Liver (tissue), 9 donors: ENCODE results near the gene SREBF1. TPM values are rescaled to one million over a fixed set of nuclear protein-coding genes. Genes with fewer than 3 reads are reported as not detected.

Source experiments
- DNase-seq: peaks from one replicate; pipeline ENCODE4 v3.0.0-alpha.2; 2017; ENCODE audit warnings: low spot score
- H3K27ac ChIP-seq, 2 donors: one replicate each; pipeline ENCODE4 v1.7.0; 2013; ENCODE audit warnings: inconsistent platforms in 2 of 2, low read length in 2 of 2, control low read depth in 1 of 2, low read depth in 1 of 2, mild to moderate bottlenecking in 1 of 2
- H3K27me3 ChIP-seq, 4 donors: one replicate each; pipeline versions ENCODE4 v1.6.1 to v1.7.0; 2013; ENCODE audit warnings: low read length in 3 of 4, inconsistent platforms in 1 of 4, mild to moderate bottlenecking in 1 of 4, moderate library complexity in 1 of 4; ENCODE audit not compliant: control insufficient read depth in 4 of 4, insufficient read depth in 4 of 4
- H3K36me3 ChIP-seq, 4 donors: one replicate each; pipeline versions ENCODE4 v1.6.1 to v1.7.0; 2013; ENCODE audit warnings: low read length in 3 of 4, mild to moderate bottlenecking in 3 of 4, low read depth in 1 of 4, moderate library complexity in 1 of 4; ENCODE audit not compliant: control insufficient read depth in 4 of 4, insufficient read depth in 3 of 4
- H3K4me1 ChIP-seq, 4 donors: one replicate each; pipeline versions ENCODE4 v1.6.1 to v1.7.0; 2013; ENCODE audit warnings: low read length in 3 of 4, mild to moderate bottlenecking in 3 of 4, moderate library complexity in 1 of 4; ENCODE audit not compliant: control insufficient read depth in 4 of 4, insufficient read depth in 4 of 4
- H3K4me3 ChIP-seq, 3 donors: one replicate each; pipeline versions ENCODE4 v1.6.1 to v1.7.0; 2013; ENCODE audit warnings: low read length in 3 of 3, control low read depth in 1 of 3, low read depth in 1 of 3, mild to moderate bottlenecking in 1 of 3
- H3K9ac ChIP-seq, 2 donors: one replicate each; pipeline ENCODE4 v1.7.0; 2013; ENCODE audit warnings: low read length in 2 of 2, mild to moderate bottlenecking in 2 of 2, moderate library complexity in 2 of 2, control low read depth in 1 of 2, low read depth in 1 of 2
- H3K9me3 ChIP-seq, 4 donors: one replicate each; pipeline versions ENCODE4 v1.6.1 to v1.7.0; 2013; ENCODE audit warnings: low read length in 3 of 4; ENCODE audit not compliant: control insufficient read depth in 4 of 4
- EGR1 ChIP-seq, 2 donors: IDR thresholded peaks; 2 replicates each; pipeline ENCODE4 v1.6.1; 2016 to 2018; ENCODE audit warnings: antibody characterized with exemption in 2 of 2, low read depth in 2 of 2
- FOXA1 ChIP-seq: IDR thresholded peaks from 2 replicates; pipeline ENCODE4 v1.6.1; 2016; ENCODE audit warnings: antibody characterized with exemption
- FOXA2 ChIP-seq: IDR thresholded peaks from 2 replicates; pipeline ENCODE4 v1.6.1; 2016; ENCODE audit warnings: antibody characterized with exemption
- GABPA ChIP-seq, 2 donors: IDR thresholded peaks in 1 of 2; conservative IDR thresholded peaks in 1 of 2; 2 replicates each; pipeline ENCODE4 v1.6.1; 2016; ENCODE audit warnings: antibody characterized with exemption in 2 of 2, mild to moderate bottlenecking in 1 of 2, moderate library complexity in 1 of 2
- HNF4A ChIP-seq, 2 donors: conservative IDR thresholded peaks; 2 replicates each; pipeline ENCODE4 v1.6.1; 2016; ENCODE audit warnings: antibody characterized with exemption in 2 of 2, mild to moderate bottlenecking in 2 of 2
- HNF4G ChIP-seq: IDR thresholded peaks from 2 replicates; pipeline ENCODE4 v1.6.1; 2016; ENCODE audit warnings: antibody characterized with exemption
- JUND ChIP-seq, 2 donors: IDR thresholded peaks; 2 replicates each; pipeline ENCODE4 v1.6.1; 2016; ENCODE audit warnings: antibody characterized with exemption in 2 of 2
- NR2F2 ChIP-seq: IDR thresholded peaks from 2 replicates; pipeline ENCODE4 v1.6.1; 2016; ENCODE audit warnings: antibody characterized with exemption
- RAD21 ChIP-seq, 2 donors: IDR thresholded peaks; 2 replicates each; pipeline ENCODE4 v1.6.1; 2016; ENCODE audit warnings: antibody characterized with exemption in 2 of 2, mild to moderate bottlenecking in 2 of 2
- RXRA ChIP-seq, 2 donors: IDR thresholded peaks; 2 replicates each; pipeline ENCODE4 v1.6.1; 2017 to 2018; ENCODE audit warnings: antibody characterized with exemption in 2 of 2, mild to moderate bottlenecking in 1 of 2
- SP1 ChIP-seq: IDR thresholded peaks from 2 replicates; pipeline ENCODE4 v1.6.1; 2018; ENCODE audit warnings: antibody characterized with exemption, mild to moderate bottlenecking
- YY1 ChIP-seq: IDR thresholded peaks from 2 replicates; pipeline ENCODE4 v1.6.1; 2016; ENCODE audit warnings: antibody characterized with exemption, mild to moderate bottlenecking
- WGBS: extraction: QIAGEN DNeasy Blood & Tissue Kit; methylation state at CpG from one replicate; pipeline ENCODE4 v1.1.7; 2013; 5-methylcytosine and 5-hydroxymethylcytosine counted together
- polyA plus RNA-seq, 2 donors: library from polyadenylated mRNA; stranded (reverse) in 1 of 2; unstranded in 1 of 2; fragments of 200-250 nt in 1 of 2; fragments of >200 nt in 1 of 2; fragmentation: Nextera tagmentation in 1 of 2; extraction: Ambion mirVana in 1 of 2; gene quantifications; one replicate each; pipeline versions ENCODE4 v1.2.1 to v1.2.3, GENCODE V29; 2013 to 2015
- total RNA-seq, 2 donors: library from RNA; depleted of rRNA; stranded (reverse); fragments of >200 nt; gene quantifications; one replicate each; pipeline ENCODE4 v1.2.3, GENCODE V29; 2014
- TF ChIP-seq, protein P1 (sequence below): IDR thresholded peaks from 2 replicates; pipeline ENCODE4 v1.6.1; 2016; ENCODE audit warnings: antibody characterized with exemption
- TF ChIP-seq, protein P2 (sequence below): fragments of 150-350 bp; IDR thresholded peaks from 2 replicates; pipeline ENCODE4 v1.5.1; 2017; ENCODE audit warnings: improper control_type of control experiment, low read depth, low read length; ENCODE audit not compliant: missing input control
- TF ChIP-seq, protein P3 (sequence below): IDR thresholded peaks from 2 replicates; pipeline ENCODE4 v1.6.1; 2016; ENCODE audit warnings: antibody characterized with exemption
- TF ChIP-seq, protein P4 (sequence below): IDR thresholded peaks from 2 replicates; pipeline ENCODE4 v1.6.1; 2016; ENCODE audit warnings: antibody characterized with exemption
- TF ChIP-seq, protein P5 (sequence below): IDR thresholded peaks from 2 replicates; pipeline ENCODE4 v1.6.1; 2016; ENCODE audit warnings: antibody characterized with exemption, mild to moderate bottlenecking
- donor health status: healthy.
- donor health status: healthy.
- donor health status: healthy.
- donor health status: healthy.
- donor health status: healthy.

SREBF1 gene
- total and polyA plus RNA-seq, 4 donors = 66.8 to 133 (median 101) TPM

DNA sequence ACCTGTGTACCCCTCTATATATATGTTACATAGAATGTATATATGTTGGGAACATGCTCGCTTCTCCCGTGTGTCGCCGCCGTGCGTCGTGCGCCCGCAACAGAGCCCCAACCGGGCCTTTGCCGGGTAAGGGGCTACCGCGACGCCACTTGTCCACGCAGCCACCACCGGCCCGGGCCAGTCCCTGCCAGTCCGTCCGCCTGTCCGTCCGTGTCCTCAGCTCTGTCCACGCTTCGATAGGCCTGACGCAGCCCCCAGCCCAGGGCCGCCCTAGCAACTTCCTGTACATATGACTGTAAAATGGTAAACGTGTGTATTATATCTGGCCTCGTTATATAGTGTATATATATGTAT is 25.9 kb downstream of the SREBF1 start:
- H3K36me3 ChIP-seq = peaks cover 6 to 17% (median 11%) of the 10 kb centered on the region in 4 donors
- H3K9ac ChIP-seq = no peak overlapping the region
- H3K9me3 ChIP-seq = no peaks in the 10 kb centered on the region
- TF ChIP-seq HNF4A (conservative IDR thresholded peaks at IDR 0.05) (no peak), JUND (IDR thresholded peaks at IDR 0.05) (no peak), GABPA (IDR thresholded peaks at IDR 0.05 in 1 of 2, conservative IDR thresholded peaks at IDR 0.05 in 1 of 2) (no peak), HNF4G (no peak), RXRA (IDR thresholded peaks at IDR 0.05) (no peak), SP1 (no peak), EGR1 (IDR thresholded peaks at IDR 0.05; ENCODE audit: low read depth in 2 of 2) (no peak), RAD21 (IDR thresholded peaks at IDR 0.05) (no peak), NR2F2 (no peak), FOXA1 (no peak), FOXA2 (no peak), YY1 (no peak)
- TF ChIP-seq, protein P1, sequence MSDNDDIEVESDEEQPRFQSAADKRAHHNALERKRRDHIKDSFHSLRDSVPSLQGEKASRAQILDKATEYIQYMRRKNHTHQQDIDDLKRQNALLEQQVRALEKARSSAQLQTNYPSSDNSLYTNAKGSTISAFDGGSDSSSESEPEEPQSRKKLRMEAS = no peak
- TF ChIP-seq, protein P2, sequence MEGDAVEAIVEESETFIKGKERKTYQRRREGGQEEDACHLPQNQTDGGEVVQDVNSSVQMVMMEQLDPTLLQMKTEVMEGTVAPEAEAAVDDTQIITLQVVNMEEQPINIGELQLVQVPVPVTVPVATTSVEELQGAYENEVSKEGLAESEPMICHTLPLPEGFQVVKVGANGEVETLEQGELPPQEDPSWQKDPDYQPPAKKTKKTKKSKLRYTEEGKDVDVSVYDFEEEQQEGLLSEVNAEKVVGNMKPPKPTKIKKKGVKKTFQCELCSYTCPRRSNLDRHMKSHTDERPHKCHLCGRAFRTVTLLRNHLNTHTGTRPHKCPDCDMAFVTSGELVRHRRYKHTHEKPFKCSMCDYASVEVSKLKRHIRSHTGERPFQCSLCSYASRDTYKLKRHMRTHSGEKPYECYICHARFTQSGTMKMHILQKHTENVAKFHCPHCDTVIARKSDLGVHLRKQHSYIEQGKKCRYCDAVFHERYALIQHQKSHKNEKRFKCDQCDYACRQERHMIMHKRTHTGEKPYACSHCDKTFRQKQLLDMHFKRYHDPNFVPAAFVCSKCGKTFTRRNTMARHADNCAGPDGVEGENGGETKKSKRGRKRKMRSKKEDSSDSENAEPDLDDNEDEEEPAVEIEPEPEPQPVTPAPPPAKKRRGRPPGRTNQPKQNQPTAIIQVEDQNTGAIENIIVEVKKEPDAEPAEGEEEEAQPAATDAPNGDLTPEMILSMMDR = no peak
- TF ChIP-seq, protein P3, sequence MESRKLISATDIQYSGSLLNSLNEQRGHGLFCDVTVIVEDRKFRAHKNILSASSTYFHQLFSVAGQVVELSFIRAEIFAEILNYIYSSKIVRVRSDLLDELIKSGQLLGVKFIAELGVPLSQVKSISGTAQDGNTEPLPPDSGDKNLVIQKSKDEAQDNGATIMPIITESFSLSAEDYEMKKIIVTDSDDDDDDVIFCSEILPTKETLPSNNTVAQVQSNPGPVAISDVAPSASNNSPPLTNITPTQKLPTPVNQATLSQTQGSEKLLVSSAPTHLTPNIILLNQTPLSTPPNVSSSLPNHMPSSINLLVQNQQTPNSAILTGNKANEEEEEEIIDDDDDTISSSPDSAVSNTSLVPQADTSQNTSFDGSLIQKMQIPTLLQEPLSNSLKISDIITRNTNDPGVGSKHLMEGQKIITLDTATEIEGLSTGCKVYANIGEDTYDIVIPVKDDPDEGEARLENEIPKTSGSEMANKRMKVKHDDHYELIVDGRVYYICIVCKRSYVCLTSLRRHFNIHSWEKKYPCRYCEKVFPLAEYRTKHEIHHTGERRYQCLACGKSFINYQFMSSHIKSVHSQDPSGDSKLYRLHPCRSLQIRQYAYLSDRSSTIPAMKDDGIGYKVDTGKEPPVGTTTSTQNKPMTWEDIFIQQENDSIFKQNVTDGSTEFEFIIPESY = no peak
- TF ChIP-seq, protein P4, sequence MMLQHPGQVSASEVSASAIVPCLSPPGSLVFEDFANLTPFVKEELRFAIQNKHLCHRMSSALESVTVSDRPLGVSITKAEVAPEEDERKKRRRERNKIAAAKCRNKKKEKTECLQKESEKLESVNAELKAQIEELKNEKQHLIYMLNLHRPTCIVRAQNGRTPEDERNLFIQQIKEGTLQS = no peak
- TF ChIP-seq, protein P5, sequence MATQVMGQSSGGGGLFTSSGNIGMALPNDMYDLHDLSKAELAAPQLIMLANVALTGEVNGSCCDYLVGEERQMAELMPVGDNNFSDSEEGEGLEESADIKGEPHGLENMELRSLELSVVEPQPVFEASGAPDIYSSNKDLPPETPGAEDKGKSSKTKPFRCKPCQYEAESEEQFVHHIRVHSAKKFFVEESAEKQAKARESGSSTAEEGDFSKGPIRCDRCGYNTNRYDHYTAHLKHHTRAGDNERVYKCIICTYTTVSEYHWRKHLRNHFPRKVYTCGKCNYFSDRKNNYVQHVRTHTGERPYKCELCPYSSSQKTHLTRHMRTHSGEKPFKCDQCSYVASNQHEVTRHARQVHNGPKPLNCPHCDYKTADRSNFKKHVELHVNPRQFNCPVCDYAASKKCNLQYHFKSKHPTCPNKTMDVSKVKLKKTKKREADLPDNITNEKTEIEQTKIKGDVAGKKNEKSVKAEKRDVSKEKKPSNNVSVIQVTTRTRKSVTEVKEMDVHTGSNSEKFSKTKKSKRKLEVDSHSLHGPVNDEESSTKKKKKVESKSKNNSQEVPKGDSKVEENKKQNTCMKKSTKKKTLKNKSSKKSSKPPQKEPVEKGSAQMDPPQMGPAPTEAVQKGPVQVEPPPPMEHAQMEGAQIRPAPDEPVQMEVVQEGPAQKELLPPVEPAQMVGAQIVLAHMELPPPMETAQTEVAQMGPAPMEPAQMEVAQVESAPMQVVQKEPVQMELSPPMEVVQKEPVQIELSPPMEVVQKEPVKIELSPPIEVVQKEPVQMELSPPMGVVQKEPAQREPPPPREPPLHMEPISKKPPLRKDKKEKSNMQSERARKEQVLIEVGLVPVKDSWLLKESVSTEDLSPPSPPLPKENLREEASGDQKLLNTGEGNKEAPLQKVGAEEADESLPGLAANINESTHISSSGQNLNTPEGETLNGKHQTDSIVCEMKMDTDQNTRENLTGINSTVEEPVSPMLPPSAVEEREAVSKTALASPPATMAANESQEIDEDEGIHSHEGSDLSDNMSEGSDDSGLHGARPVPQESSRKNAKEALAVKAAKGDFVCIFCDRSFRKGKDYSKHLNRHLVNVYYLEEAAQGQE = no peak
- H3K27me3 ChIP-seq = no peaks in the 10 kb centered on the region
- H3K4me1 ChIP-seq = peaks cover 25 to 79% (median 49%) of the 10 kb centered on the region in 4 donors
- H3K4me3 ChIP-seq = no peak overlapping the region
- WGBS = 61% methylated on average over 27 of the region's 27 CpGs
- DNase-seq = no peak
- H3K27ac ChIP-seq = peak overlapping the region in 1 of 2 donors; percentile 75
